Measurements from ENCODE around the gene ANXA6. TPM values are rescaled to one million over a fixed set of nuclear protein-coding genes. Genes with fewer than 3 reads are reported as not detected.

Gene ANXA6
- polyA plus RNA-seq, 1 donor (not counting 4 experiments of a cell fraction or from before 2014, with no cell fraction given) = 37.0 TPM

- no peaks in the 10 kb centered on the region for H4K20me1 ChIP-seq (ENCODE audit: control insufficient read depth, extremely low read depth, insufficient read depth, low read length)
- no peaks in the 10 kb centered on the region for H3K9me3 ChIP-seq (ENCODE audit: control insufficient read depth, low read depth, low read length)
- no peak overlapping the region for H3K27ac ChIP-seq (ENCODE audit: control insufficient read depth, insufficient read depth, low read length)
- H3K4me3 ChIP-seq (ENCODE audit: control insufficient read depth in 2 of 3, extremely low read depth in 1 of 3, insufficient read depth in 2 of 3, low read depth in 1 of 3, low read length in 3 of 3) = no peak overlapping the region
- H3K79me2 ChIP-seq (ENCODE audit: control insufficient read depth, insufficient read depth, low read length) = no peaks in the 10 kb centered on the region
- H3K36me3 ChIP-seq (ENCODE audit: control insufficient read depth in 2 of 2, extremely low read depth in 1 of 2, insufficient read depth in 2 of 2, low read length in 2 of 2) = no peaks in the 10 kb centered on the region
- peaks cover 11% of the 10 kb centered on the region for H3K27me3 ChIP-seq (ENCODE audit: control insufficient read depth, extremely low read depth, insufficient read depth, low read length)
- dilution Hi-C loops (cut with MboI; ENCODE audit: extremely low pct_ligation_motif_present, low sequenced_read_pairs) = no loop called here
- H3K9ac ChIP-seq (ENCODE audit: control insufficient read depth, extremely low read depth, insufficient read depth, low read length) = no peak overlapping the region
- H3K9me1 ChIP-seq (ENCODE audit: control insufficient read depth, extremely low read depth, insufficient read depth, low read length) = no peaks in the 10 kb centered on the region
- H3K4me1 ChIP-seq (ENCODE audit: control insufficient read depth, extremely low read depth, insufficient read depth, low read length) = peaks cover 6% of the 10 kb centered on the region
- no peak overlapping the region for H2AFZ ChIP-seq (ENCODE audit: control insufficient read depth, low read length)
- DNase-seq (ENCODE audit: low read depth, low spot score) (no peak), FAIRE-seq (no peak)
- no peak overlapping the region for H3K4me2 ChIP-seq (ENCODE audit: control insufficient read depth, extremely low read depth, insufficient read depth, low read depth, low read length)
- TF ChIP-seq, protein P1, sequence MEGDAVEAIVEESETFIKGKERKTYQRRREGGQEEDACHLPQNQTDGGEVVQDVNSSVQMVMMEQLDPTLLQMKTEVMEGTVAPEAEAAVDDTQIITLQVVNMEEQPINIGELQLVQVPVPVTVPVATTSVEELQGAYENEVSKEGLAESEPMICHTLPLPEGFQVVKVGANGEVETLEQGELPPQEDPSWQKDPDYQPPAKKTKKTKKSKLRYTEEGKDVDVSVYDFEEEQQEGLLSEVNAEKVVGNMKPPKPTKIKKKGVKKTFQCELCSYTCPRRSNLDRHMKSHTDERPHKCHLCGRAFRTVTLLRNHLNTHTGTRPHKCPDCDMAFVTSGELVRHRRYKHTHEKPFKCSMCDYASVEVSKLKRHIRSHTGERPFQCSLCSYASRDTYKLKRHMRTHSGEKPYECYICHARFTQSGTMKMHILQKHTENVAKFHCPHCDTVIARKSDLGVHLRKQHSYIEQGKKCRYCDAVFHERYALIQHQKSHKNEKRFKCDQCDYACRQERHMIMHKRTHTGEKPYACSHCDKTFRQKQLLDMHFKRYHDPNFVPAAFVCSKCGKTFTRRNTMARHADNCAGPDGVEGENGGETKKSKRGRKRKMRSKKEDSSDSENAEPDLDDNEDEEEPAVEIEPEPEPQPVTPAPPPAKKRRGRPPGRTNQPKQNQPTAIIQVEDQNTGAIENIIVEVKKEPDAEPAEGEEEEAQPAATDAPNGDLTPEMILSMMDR (optimal IDR thresholded peaks at IDR 0.05 in 1 of 3, IDR thresholded peaks at IDR 0.05 in 1 of 3, conservative IDR thresholded peaks at IDR 0.05 in 1 of 3; ENCODE audit: extremely low read depth in 1 of 3, insufficient read depth in 2 of 3, low read length in 3 of 3) = no peak
- TF ChIP-seq EZH2 (IDR thresholded peaks at IDR 0.05; ENCODE audit: low read length) = no peak
Observed at GRCh38 chr5:151143645-151144044, 13.9 kb downstream of the ANXA6 start.

DNA sequence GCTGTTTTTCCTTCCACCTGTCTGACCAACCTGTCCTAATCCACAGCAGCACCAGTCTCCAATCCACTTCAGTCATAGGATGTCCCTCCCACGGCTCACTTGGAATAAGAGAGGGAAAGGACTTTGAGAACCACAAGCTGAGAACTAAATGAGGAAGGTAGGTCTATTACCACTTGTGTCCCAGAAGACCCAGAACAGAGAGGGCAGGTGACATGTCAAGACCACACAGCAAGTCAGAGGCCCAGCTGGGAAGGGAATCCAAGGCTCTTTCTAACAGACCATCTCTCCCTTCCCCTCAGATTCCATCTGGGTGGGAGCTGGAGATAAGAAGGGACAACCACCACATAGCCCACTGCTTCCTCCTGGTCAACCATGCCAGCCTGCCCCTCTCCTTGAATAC is 14.6 kb downstream of the ANXA6 start:
- no peaks in the 10 kb centered on the region for H3K79me2 ChIP-seq (ENCODE audit: control insufficient read depth, insufficient read depth, low read length)

More for the DNA sequence above, 14.6 kb downstream of the ANXA6 start:
- Histone ChIP-seq H4K20me1 (ENCODE audit: control insufficient read depth, extremely low read depth, insufficient read depth, low read length) (no peaks in the 10 kb centered on the region), H3K27me3 (ENCODE audit: control insufficient read depth, extremely low read depth, insufficient read depth, low read length) (peaks cover 11% of the 10 kb centered on the region), H3K9me3 (ENCODE audit: control insufficient read depth, low read depth, low read length) (no peaks in the 10 kb centered on the region), H3K9me1 (ENCODE audit: control insufficient read depth, extremely low read depth, insufficient read depth, low read length) (no peaks in the 10 kb centered on the region), H3K9ac (ENCODE audit: control insufficient read depth, extremely low read depth, insufficient read depth, low read length) (no peak overlapping the region), H3K27ac (ENCODE audit: control insufficient read depth, insufficient read depth, low read length) (no peak overlapping the region), H3K36me3 (ENCODE audit: control insufficient read depth in 2 of 2, extremely low read depth in 1 of 2, insufficient read depth in 2 of 2, low read length in 2 of 2) (no peaks in the 10 kb centered on the region), H2AFZ (ENCODE audit: control insufficient read depth, low read length) (no peak overlapping the region), H3K4me3 (ENCODE audit: control insufficient read depth in 2 of 3, extremely low read depth in 1 of 3, insufficient read depth in 2 of 3, low read depth in 1 of 3, low read length in 3 of 3) (no peak overlapping the region), H3K4me2 (ENCODE audit: control insufficient read depth, extremely low read depth, insufficient read depth, low read depth, low read length) (no peak overlapping the region), H3K4me1 (ENCODE audit: control insufficient read depth, extremely low read depth, insufficient read depth, low read length) (peaks cover 6% of the 10 kb centered on the region)
- TF ChIP-seq EZH2 (IDR thresholded peaks at IDR 0.05; ENCODE audit: low read length) = no peak
- TF ChIP-seq, protein P1 (optimal IDR thresholded peaks at IDR 0.05 in 1 of 3, IDR thresholded peaks at IDR 0.05 in 1 of 3, conservative IDR thresholded peaks at IDR 0.05 in 1 of 3; ENCODE audit: extremely low read depth in 1 of 3, insufficient read depth in 2 of 3, low read length in 3 of 3) = no peak
- DNase-seq (ENCODE audit: low read depth, low spot score) (no peak), FAIRE-seq (no peak)
- dilution Hi-C loops (cut with MboI; ENCODE audit: extremely low pct_ligation_motif_present, low sequenced_read_pairs) = no loop called here
